NCI-H2227 (cell line): ENCODE results near the gene ZFP36L1.
A peak's percentile ranks its signal among the peaks of the same experiment; 100 is the strongest.

ENCODE experiments used
- DNase-seq: peaks from one replicate; lab custom pipeline; 2025; ENCODE audit not compliant: unreplicated experiment; lab: John Stamatoyannopoulos, UW

ZFP36L1 gene

GRCh38 chr14:68796418-68797101 lies 3.7 kb upstream of the ZFP36L1 start:
- no peak for DNase-seq

GRCh38 chr14:68795597-68796417 lies 2.9 kb upstream of the ZFP36L1 start:
- peak; percentile 70 for DNase-seq

GRCh38 chr14:68794851-68795596 lies 2.2 kb upstream of the ZFP36L1 start:
- peak; percentile 30 for DNase-seq

GRCh38 chr14:68794130-68794850 lies 1.4 kb upstream of the ZFP36L1 start:
- DNase-seq: peak; percentile 29

GRCh38 chr14:68793734-68794129 lies 865 bp upstream of the ZFP36L1 start:
- DNase-seq: peak; percentile 25

- no peak for DNase-seq
These were observed 239 bp downstream of the ZFP36L1 start for GRCh38 chr14:68792678-68792978.

GRCh38 chr14:68791902-68792677 lies 777 bp downstream of the ZFP36L1 start:
- DNase-seq: no peak

- DNase-seq: no peak
These were observed 1.6 kb downstream of the ZFP36L1 start for GRCh38 chr14:68791078-68791901.

GRCh38 chr14:68790644-68791077 lies 2.2 kb downstream of the ZFP36L1 start:
- DNase-seq: no peak

- peak; percentile 20 for DNase-seq
These were observed 2.8 kb downstream of the ZFP36L1 start for GRCh38 chr14:68789821-68790643.

- peak; percentile 80 for DNase-seq
These were observed 3.7 kb downstream of the ZFP36L1 start for GRCh38 chr14:68788996-68789820.

- no peak for DNase-seq
These were observed 4.4 kb downstream of the ZFP36L1 start for GRCh38 chr14:68788275-68788995.

- DNase-seq: no peak
These were observed 5.5 kb downstream of the ZFP36L1 start for GRCh38 chr14:68787092-68787992.

GRCh38 chr14:68786491-68787091 lies 6.3 kb downstream of the ZFP36L1 start:
- no peak for DNase-seq

GRCh38 chr14:68785534-68786490 lies 7.1 kb downstream of the ZFP36L1 start:
- no peak for DNase-seq
